Stimulated activated CD4-positive, alpha-beta T cell treated with anti-CD3 and anti-CD28 coated beads, TNF-alpha, amount 100 ng/mL, for 1 hour (primary cell): ENCODE data around the gene COMT.

Experiments used
- DNase-seq, 3 donors: peaks; one replicate each; pipeline ENCODE4 v3.0.0-alpha.2; 2020; ENCODE audit warnings: low read depth in 3 of 3, low spot score in 1 of 3

Gene COMT

DNA sequence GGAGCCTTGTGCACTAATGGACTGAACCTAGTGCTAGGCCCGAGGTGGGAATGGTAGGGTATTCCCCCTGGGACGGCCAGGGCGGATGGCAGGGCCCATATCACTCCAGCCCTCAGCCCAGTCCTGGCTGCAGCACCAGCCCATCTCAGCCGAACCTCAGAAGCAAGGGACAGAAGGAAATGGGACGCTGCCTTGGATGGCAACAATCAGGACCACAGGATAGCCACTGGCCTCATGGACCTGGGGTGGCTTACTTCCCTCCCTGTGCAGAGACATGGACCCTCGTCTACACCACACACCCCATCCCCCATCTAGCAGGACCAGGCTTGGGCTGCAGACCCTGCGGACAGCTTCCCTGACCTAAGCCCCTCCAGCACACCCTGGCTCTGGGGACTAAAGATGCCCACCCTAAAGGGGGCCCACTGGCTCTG lies 50.9 kb downstream of the COMT start:
- DNase-seq = no peak

DNA sequence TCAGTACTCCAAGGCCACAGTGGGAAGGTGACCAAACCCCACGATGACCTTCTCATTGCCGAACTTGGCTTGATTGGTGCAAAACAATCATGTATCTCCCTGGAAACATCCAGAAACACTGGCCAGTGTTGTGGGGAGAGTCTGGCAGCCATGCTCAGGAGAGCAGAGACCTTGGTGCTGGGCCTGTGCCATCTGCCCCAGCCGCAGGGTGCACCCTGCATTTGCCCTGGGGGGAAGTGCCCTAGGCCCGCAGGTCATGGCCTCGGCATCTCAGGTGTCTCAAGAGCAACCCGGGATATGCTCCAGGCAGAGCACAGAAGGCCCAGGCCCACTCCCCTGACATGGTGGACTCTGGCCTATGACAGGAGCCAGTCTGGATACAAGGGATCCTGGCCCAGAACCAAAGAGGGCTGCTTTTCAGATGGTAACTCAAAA lies 51.4 kb downstream of the COMT start:
- no peak for DNase-seq

DNA sequence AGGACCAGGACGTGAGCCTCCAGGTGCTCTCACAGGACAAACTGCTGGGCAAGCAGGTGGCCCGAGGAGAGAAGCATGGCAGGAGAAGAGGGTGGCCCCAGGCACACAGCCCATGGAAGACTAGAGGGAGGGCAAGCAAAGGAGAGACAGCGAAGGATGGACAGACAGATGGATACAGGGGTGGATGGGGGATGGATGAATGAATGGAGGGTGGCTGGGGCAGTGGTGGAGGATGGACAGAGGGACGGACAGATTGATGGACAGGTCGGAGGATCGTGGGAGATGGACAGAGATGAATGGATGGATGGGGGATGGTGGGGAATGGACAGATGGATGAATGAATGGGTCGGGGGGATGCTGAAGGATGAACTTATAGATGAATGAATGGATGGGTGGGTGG lies 52.4 kb downstream of the COMT start:
- no peak for DNase-seq

- no peak for DNase-seq
Observed at GRCh38 chr22:19994851-19995610, 53.5 kb downstream of the COMT start.

DNA sequence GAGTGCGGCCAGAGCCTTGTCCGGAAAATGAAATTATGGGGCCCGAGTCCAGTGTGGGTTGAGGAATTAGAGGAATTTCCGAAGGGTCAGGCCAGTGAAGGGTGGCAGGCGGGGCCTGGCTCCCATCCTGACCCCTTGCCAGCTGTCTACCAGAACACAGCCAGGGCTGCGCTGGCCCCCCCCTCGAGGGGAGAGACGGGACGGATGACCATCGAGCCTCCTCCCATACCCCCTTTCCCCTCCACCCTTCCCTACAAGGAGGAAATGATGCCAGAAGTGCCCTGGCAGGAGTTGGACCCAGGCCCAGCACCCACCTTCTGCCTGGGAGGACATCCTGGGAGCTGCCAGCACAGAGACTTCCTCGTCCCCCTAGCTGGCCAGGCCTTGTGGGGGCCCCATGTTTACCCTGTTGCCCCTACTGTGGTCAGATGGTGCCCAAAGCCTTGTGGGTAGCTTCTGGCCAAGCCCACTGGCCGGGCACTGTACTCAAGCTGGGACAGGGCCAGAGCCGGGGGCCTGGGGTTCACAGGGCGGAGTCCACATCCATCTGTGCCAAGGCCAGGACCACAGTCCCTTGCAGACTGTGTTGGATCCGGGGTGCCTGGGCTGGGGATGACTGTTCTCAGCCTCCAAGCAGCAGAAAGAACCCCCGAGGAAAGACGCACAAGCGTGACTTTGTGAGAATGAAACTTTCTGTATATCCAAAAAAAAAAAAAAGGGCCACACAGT lies 54.2 kb downstream of the COMT start:
- DNase-seq = no peak

- no peak for DNase-seq
Observed at GRCh38 chr22:19996694-19997384, 55.3 kb downstream of the COMT start.

GRCh38 chr22:19997561-19998231 lies 56.1 kb downstream of the COMT start:
- no peak for DNase-seq

DNA sequence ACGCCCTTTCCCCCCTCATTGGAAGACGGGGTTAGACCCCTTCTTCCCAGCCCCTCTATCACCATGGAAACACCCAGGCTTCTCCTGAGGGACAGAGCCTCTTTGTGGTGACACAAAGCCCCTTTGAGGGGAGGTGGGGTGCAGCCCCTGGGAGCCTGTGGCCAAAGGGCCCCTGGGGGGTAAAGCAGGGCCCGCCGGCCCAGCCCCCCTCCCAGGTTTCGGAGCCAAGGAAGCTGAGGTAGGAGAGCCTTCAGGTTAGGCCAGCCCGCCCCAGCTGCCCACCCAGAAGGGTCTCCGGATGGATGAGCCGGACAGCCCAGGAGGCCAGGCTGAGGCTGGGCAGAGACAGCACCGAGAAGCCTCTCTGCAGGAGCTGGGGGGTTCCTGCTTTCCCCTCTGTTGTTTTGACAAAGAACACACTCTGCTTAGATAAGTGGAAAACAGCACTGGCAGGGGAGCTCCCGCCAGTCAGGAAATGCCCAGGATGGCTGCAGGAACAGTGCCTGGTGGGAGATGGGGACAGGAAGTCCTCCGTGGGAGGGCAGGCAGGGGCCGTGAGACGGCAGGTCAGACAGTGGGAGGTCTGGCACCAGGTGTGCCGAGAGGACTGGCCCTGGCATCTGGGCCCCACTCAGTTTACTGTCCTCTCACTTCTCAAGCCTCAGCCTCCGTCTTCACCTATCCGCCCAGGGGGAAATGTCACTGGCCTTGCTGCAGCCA lies 56.8 kb downstream of the COMT start:
- DNase-seq = no peak

GRCh38 chr22:19998991-19999820 lies 57.6 kb downstream of the COMT start:
- DNase-seq = no peak

DNA sequence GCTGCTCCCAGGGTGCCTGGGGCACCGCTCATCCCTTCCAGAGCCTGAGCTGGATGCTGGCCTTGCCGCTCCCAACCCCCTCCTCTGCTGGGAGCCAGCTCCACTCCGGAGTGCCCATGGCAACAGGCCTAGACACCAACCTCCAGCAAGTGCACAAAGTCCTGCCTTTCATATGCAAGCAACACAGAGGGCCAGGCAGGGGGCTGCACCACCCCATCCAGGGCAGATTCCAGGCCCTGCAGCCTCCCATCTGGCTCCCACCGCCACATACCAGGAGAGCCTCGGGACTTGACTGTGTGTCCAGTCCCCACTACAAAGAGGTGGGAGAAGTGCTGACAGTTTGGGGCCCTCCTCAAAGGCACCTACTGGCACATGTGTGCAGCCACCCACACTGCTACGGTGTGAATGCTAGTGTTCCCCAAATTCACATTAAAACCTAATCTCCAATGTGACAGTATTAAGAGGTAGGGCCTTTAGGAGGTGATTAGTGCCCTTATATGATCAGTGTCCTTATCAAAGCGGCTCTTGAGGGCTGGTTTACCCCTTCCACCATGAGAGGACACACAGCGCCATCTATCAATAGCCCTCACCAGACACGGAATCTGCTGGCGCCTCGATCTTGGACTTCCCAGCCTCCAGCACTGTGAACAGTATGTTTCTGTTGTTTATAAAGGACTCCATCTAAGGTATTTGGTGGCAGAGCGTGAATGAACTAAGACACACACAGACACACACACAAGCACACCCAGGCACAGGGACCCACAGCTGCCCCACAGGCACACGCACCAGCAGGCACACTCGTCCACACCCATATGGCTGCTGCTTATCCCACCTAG lies 58.9 kb downstream of the COMT start:
- no peak for DNase-seq

- no peak for DNase-seq
Observed at GRCh38 chr22:20001082-20001638, 59.6 kb downstream of the COMT start.

DNA sequence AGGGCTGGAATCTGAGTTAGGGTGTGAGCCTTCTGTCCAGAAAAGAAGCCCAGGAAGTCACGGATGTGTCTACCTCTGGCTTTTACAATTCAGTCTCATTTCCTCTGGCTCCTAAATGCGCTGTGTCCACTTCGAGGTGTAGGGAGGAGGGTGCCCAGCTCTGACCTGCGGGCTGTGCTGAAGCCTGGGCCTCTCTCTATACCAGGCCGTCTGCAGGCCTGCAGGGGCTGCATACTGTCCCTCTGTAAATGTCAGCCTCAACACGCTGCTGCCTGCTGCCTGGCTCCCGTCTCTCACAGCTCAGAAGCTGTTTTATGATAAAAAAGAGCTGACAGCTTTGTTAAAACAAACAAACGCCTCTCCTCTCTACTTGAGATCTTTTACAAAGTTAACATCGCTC lies 60.6 kb downstream of the COMT start:
- DNase-seq = no peak

DNA sequence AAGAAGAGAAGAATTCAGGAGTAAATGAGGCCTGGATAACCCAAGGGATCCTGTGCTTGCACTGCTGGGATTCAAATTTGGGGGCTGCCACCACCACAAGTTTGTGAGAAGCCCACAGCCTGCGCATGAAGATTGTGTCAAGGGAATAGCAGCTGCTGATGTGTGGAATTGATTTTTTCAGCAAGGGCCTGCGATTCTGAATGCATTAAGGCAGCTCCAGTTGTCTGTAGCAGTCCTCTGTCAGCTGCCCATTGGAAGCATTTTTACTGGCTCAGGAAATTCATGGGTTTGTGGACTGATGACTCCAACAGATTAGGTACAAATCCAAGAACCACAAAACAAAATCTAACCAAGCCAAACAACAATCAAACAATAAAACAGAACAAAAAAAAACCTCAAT lies 61.1 kb downstream of the COMT start:
- DNase-seq = no peak

GRCh38 chr22:20003304-20003703 lies 61.7 kb downstream of the COMT start:
- no peak for DNase-seq

DNA sequence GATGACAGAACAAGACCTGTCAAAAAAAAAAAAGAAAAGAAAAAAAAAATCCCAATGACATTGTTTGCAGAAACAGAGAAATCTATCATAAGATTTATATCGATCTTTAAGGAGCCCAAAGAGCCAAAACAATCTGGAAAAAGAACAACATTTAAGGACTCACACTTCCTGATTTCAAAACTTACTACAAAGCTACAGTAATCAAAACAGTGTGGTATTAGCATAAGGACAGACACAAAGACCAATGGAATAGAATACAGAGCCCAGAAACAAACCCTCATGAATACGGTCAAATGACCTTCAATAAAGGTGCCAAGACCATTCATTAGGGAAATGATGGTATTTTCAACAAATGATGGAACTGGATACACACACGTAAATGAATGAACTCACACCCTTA lies 62.9 kb downstream of the COMT start:
- DNase-seq = no peak

DNA sequence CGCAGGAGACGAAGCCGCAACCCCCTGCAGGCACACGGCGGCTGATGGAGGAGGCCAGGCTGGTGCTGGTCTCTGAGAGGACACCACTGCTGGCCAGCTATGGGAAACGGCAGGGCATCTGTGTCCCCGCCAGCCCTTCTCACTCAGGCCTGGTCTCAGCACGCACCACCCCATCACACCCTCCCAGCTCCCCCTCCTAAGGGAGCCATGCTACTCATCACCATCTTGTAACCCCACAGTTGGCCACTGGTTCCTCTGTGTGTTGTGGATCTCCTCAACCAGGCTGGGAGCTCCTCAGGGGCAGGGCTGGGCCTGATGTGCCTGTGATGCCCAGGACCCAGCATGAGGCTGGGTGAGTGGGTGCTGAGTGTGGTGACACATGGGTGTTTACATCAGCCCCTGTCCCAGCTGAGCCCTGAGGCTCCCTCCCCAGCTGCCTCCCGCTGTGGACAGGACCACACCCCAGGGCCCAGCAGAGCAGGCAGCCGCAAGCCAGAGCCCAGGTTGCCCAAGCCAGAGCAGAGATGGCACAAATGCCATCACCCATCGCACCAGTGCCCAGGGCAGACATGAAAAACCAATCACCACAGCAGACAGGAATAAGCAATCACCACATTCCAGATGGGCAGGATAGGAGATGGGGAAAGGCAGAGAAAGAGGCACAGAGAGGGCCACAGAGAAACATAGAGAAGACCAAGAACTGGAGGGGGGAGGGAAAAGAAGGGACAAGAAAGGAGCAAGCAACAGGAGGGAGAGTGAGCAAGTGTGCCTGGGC lies 66.8 kb downstream of the COMT start:
- DNase-seq = no peak

GRCh38 chr22:20009018-20009491 lies 67.5 kb downstream of the COMT start:
- DNase-seq = no peak
